KOPT-K1 (cell line): ENCODE data around the gene MTMR4.
"Not testable (repeated sequence)": the region's sequence is repeated elsewhere in the genome, so short reads cannot be mapped to it uniquely, and the experiment has no call there.

Source experiments
- H3K27ac ChIP-seq: fragments of 200-600 bp; sonication (generic); 2 replicates; pipeline ENCODE4 v1.5.1; 2016; ENCODE audit warnings: antibody characterized with exemption, mild to moderate bottlenecking, low read depth, low read length; ENCODE audit not compliant: poor library complexity, severe bottlenecking
- H3K36me3 ChIP-seq: fragments of 200-600 bp; sonication (generic); 2 replicates; pipeline ENCODE4 v1.5.1; 2017; ENCODE audit warnings: antibody characterized with exemption, mild to moderate bottlenecking, low read length, moderate library complexity; ENCODE audit not compliant: insufficient read depth
- H3K9me3 ChIP-seq: fragments of 200-600 bp; sonication (generic); 2 replicates; pipeline ENCODE4 v1.5.1; 2017; ENCODE audit warnings: antibody characterized with exemption, low read length, mild to moderate bottlenecking; ENCODE audit not compliant: insufficient read depth, poor library complexity, severe bottlenecking

Gene MTMR4

DNA sequence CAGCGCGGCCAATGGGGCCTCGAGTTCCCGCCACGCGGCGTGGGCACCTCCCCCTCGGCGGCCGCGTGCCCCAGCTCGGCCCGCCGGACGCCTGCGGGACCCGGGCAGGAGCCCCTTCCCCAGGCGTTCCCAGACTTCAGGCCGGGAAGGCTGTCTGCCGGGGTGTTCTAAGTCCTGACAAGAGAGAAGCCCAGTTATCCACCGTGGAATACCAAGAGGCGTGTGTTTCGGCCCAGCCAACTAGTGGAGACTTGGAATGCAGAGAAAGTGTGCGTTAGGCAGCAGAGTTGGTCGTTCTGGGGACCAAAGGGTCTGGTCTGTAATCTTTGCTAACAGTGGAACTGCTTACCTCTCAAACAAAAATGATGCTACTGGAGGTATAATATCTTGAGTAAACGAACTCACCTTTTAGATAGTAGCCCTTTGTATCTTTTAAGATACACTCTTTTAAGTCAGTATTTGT lies 26.0 kb downstream of the MTMR4 start:
- Histone ChIP-seq H3K36me3 (peaks cover 57% of the 10 kb centered on the region), H3K9me3 (no peaks in the 10 kb centered on the region)

GRCh38 chr17:58487589-58488427 lies 26.6 kb downstream of the MTMR4 start, which contains the start of gene HSF5:
Gene HSF5 (minus strand): TSS chr17:58488408. CDS start chr17:58488274, 134 bp downstream.
- Histone ChIP-seq H3K36me3 (peaks cover 50% of the 10 kb centered on the region), H3K27ac (no peak within 1 kb of the TSS)

More for the DNA sequence above, 26.0 kb downstream of the MTMR4 start:
- no peak overlapping the region for H3K27ac ChIP-seq

DNA sequence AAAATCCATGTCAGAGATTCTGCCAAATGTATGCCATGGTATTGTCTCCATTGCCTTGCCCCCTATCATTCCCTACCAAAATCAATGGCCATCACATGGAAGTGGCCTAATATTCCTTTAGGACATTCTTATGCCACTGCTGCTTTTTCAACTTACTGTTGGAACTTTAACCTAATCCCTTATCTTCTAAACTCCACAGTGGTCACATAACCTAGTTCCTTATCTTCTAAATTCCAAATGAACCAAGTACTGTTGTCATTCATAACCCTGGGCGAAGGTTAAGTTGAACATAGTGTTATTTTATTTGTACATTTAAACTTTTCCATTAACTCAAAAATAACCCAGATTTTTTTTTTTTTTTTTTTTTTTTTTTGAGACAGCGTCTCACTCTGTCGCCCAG lies 29.8 kb downstream of the MTMR4 start:
- peaks cover 18% of the 10 kb centered on the region for H3K36me3 ChIP-seq
- H3K9me3 ChIP-seq: no peaks in the 10 kb centered on the region
- no peak overlapping the region for H3K27ac ChIP-seq

More at GRCh38 chr17:58487589-58488427, 26.6 kb downstream of the MTMR4 start, which contains the start of gene HSF5:
- no peaks in the 10 kb centered on the region for H3K9me3 ChIP-seq

DNA sequence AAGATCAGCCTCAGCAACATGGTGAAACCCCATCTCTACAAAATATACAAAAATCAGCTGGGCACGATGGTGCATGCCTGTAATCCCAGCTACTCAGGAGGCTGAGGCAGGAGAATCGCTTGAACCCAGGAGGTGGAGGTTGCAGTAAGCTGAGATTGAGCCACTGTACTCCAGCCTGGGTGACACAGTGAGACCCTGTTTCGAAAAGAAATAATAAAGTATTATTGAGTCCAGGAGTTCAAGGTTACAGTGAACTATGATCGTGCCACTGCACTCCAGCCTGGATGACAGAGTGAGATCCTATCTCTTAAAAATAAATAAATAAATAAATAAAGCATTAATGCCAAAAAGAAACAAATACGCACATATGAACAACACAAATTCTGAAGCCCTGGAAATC lies 32.6 kb downstream of the MTMR4 start:
- not testable (repeated sequence) for H3K36me3 ChIP-seq, H3K27ac ChIP-seq, H3K9me3 ChIP-seq

DNA sequence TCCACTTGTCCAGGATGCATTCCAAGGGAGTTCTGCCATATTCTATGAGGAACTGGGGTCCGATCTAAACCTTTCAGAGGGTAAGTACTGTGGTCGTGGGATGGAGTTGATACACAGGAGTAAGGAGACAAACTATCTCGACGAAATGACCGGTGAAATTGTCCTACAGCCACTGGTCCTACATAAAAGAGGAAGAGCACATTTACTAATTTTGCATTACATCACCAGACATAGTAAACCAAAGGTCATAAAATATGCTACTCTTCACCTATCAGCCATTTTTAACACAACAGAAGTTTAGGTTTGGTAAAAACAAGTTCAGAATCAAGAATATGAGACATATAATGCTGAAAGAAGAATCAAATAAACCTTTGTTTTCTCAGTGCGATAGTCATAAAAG lies 34.3 kb downstream of the MTMR4 start:
- H3K9me3 ChIP-seq: no peaks in the 10 kb centered on the region
- no peaks in the 10 kb centered on the region for H3K36me3 ChIP-seq
- H3K27ac ChIP-seq: no peak overlapping the region

DNA sequence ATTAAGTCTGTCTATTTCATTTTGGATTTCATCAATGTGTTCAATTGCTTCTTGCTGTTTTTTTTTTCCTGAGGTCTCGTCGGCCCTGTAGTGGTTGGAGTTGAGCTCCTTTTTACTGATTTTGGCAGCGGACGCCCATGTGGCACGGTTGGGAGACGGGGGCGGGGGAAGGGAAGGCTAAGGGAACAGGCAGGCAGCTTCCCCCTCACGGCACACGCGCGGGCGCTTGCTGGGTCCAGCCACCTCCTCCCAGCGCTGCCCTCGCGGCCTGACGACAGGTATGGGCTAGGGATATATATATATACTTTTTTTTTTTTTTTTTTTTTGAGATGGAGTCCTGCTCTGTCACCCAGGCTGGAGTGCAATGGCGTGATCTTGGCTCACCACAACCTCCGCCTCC lies 37.6 kb downstream of the MTMR4 start:
- Histone ChIP-seq H3K27ac (no peak overlapping the region), H3K9me3 (no peaks in the 10 kb centered on the region), H3K36me3 (no peaks in the 10 kb centered on the region)

- Histone ChIP-seq H3K27ac (no peak overlapping the region), H3K9me3 (no peaks in the 10 kb centered on the region), H3K36me3 (no peaks in the 10 kb centered on the region)
These were observed 38.5 kb downstream of the MTMR4 start for GRCh38 chr17:58475985-58476384.

DNA sequence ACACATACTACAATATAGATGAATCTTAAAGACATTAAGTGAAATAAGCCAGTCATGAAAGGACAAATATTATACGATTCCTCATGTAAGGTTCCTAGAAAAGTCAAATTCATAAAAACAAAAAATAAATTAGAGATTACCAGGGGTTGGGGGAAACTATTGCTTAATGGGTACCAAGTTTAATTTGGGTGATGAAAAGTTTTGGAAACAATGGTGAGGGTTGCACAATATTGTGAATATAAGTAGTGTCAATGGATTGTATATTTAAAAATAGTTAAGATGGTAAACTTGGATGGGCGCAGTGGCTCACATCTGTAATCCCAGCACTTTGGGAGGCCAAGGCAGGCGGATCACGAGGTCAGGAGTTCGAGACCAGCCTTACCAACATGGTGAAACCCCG lies 44.1 kb downstream of the MTMR4 start:
- H3K9me3 ChIP-seq: no peaks in the 10 kb centered on the region
- H3K36me3 ChIP-seq: no peaks in the 10 kb centered on the region
- no peak overlapping the region for H3K27ac ChIP-seq

DNA sequence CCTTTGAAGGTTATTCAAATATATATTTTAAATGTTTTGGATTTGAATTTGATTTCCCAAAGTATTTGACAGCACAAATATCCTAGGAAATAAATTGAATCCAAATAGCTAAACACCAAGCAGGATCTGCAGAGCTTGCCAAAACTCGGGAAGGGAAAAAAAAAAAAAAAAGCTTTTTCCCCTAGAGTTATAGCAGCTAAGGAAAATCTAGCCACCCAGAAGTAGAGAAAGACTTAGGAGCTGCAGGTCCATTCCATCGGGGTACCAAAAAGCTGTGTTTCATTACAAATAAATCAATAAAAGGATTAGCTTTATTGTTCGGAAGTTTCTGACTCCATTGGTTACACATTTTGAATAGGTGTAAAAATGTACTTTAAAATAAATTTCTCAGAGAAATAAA lies 45.5 kb downstream of the MTMR4 start:
- no peaks in the 10 kb centered on the region for H3K9me3 ChIP-seq
- H3K27ac ChIP-seq: no peak overlapping the region
- no peaks in the 10 kb centered on the region for H3K36me3 ChIP-seq

DNA sequence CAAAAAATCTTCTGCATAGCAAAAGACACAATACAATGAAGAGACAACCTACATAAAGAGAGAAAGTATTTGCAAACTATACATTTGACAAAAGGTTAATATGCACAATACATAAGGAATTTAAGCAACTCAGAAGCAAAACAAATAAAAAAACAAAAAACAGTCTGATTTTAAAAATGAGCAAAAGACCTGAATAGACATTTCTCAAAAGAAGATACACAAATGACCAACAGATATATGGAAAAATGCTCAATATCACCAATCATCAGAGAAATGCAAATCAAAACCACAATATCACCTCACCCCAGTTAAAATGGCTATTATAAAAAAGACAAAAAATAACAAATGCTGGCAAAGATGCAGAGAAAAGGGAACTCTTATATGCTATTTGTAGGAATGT lies 58.9 kb downstream of the MTMR4 start:
- H3K9me3 ChIP-seq: no peaks in the 10 kb centered on the region
- H3K27ac ChIP-seq: no peak overlapping the region
- H3K36me3 ChIP-seq: no peaks in the 10 kb centered on the region

DNA sequence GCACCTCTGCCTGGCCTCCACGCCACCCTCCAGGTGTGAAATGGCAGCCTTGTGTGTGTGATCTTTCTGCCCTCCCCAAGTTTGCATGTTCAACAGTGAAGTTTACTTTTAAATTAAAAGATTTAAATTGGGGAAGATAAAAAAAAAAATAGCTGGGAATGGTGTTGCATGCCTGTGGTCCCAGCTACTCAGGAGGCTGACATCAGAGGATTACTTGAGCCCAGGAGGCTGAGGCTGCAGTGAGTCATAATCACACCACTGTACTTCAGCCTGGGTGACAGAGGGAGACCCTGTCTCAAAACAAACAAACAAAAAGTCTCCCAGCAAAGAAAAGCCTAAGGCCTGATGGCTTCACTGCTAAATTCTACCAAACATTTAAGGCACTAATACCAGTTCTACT lies 61.7 kb downstream of the MTMR4 start:
- no peaks in the 10 kb centered on the region for H3K9me3 ChIP-seq
- no peaks in the 10 kb centered on the region for H3K36me3 ChIP-seq
- no peak overlapping the region for H3K27ac ChIP-seq

GRCh38 chr17:58447039-58447975 lies 67.1 kb downstream of the MTMR4 start:
- no peak overlapping the region for H3K27ac ChIP-seq
- H3K36me3 ChIP-seq: no peaks in the 10 kb centered on the region
- H3K9me3 ChIP-seq: no peaks in the 10 kb centered on the region

DNA sequence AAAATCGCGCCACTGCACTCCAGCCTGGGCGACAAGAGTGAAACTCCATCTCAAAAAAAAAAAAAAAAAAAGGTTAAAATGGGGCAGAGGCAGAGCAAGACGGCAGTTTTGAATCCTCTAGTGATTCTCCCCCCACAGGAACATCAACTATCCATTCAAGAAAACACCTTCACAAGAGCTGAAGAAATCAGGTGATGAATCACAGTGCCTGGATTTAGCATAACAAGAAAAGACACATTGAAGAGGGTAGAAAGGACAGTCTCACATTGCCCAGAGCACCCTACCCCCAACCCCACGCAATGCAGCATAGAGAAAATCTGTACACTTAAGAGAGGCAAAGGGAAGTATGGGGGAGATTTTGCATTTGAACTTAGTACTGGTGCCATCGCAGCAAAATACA lies 68.4 kb downstream of the MTMR4 start:
- H3K9me3 ChIP-seq: no peaks in the 10 kb centered on the region
- H3K27ac ChIP-seq: no peak overlapping the region
- H3K36me3 ChIP-seq: no peaks in the 10 kb centered on the region
